HG03469 (cell line): ENCODE data around the gene HOXD8.

ENCODE experiments used
- ATAC-seq: cut with Tn5 transposase; IDR thresholded peaks from one replicate; pipeline ENCODE4 v1.9.1; 2021; ENCODE audit warnings: mild to moderate bottlenecking, moderate library complexity, moderate number of reproducible peaks; ENCODE audit not compliant: unreplicated experiment

HOXD8 gene

GRCh38 chr2:176114930-176115625 lies 14.4 kb upstream of the HOXD8 start:
- no peak for ATAC-seq

GRCh38 chr2:176115883-176116813 lies 13.4 kb upstream of the HOXD8 start, which contains the start of gene HOXD10:
HOXD10 (plus strand) TSS chr2:176116778; CDS start chr2:176116834, 56 bp downstream.
- no peak for ATAC-seq

- no peak for ATAC-seq
Measured at GRCh38 chr2:176117162-176117822, 12.2 kb upstream of the HOXD8 start.

- no peak for ATAC-seq
Measured at GRCh38 chr2:176117823-176118371, 11.6 kb upstream of the HOXD8 start.

- no peak for ATAC-seq
Measured at GRCh38 chr2:176118601-176119339, 10.7 kb upstream of the HOXD8 start.

GRCh38 chr2:176120364-176121189 lies 8.9 kb upstream of the HOXD8 start:
- no peak for ATAC-seq

- no peak for ATAC-seq
Measured at GRCh38 chr2:176121190-176122051, 8.1 kb upstream of the HOXD8 start.

GRCh38 chr2:176122052-176122682 lies 7.3 kb upstream of the HOXD8 start:
- ATAC-seq = no peak

GRCh38 chr2:176122683-176123410 lies 6.7 kb upstream of the HOXD8 start, which contains the start of gene HOXD9:
HOXD9 (plus strand) TSS chr2:176122719; CDS start chr2:176122769, 50 bp downstream.
- ATAC-seq = no peak

- ATAC-seq = no peak
Measured at GRCh38 chr2:176123411-176124109, 5.9 kb upstream of the HOXD8 start.

- no peak for ATAC-seq
Measured at GRCh38 chr2:176124110-176124946, 5.2 kb upstream of the HOXD8 start.

GRCh38 chr2:176124947-176125771 lies 4.3 kb upstream of the HOXD8 start:
- ATAC-seq = no peak

- ATAC-seq = no peak
Measured at GRCh38 chr2:176125772-176126054, 3.8 kb upstream of the HOXD8 start.

GRCh38 chr2:176126929-176127773 lies 2.4 kb upstream of the HOXD8 start:
- no peak for ATAC-seq

GRCh38 chr2:176127774-176128072 lies 1.8 kb upstream of the HOXD8 start:
- no peak for ATAC-seq
